H9 (cell line): Measurements from ENCODE around the gene XYLB. TPM values are rescaled to one million over a fixed set of nuclear protein-coding genes. Genes with fewer than 3 reads are reported as not detected.

Experiments used
- DNase-seq: peaks from one replicate; pipeline ENCODE4 v3.0.0-alpha.2; 2017
- H2AFZ ChIP-seq: one replicate; pipeline ENCODE4 v1.6.1; 2013; ENCODE audit warnings: mild to moderate bottlenecking, low read length, control low read depth, moderate library complexity
- H2AK5ac ChIP-seq: 2 replicates; pipeline ENCODE4 v1.6.1; 2013; ENCODE audit warnings: low read length, control low read depth, mixed read lengths; ENCODE audit not compliant: insufficient read length
- H2BK120ac ChIP-seq: one replicate; pipeline ENCODE4 v1.6.1; 2013; ENCODE audit warnings: low read depth, mild to moderate bottlenecking, low read length, control low read depth, inconsistent platforms; ENCODE audit not compliant: poor library complexity, severe bottlenecking
- H2BK12ac ChIP-seq: 2 replicates; pipeline ENCODE4 v1.6.1; 2013; ENCODE audit warnings: low read length, control low read depth, mixed read lengths, low read depth; ENCODE audit not compliant: insufficient read length
- H2BK15ac ChIP-seq: 2 replicates; pipeline ENCODE4 v1.6.1; 2013; ENCODE audit warnings: low read depth, low read length, control low read depth
- H2BK20ac ChIP-seq: one replicate; pipeline ENCODE4 v1.6.1; 2013; ENCODE audit warnings: low read depth, mild to moderate bottlenecking, low read length, control low read depth, inconsistent platforms; ENCODE audit not compliant: poor library complexity, severe bottlenecking
- H2BK5ac ChIP-seq: 2 replicates; pipeline ENCODE4 v1.6.1; 2013; ENCODE audit warnings: low read length, control low read depth, mixed read lengths; ENCODE audit not compliant: insufficient read length
- H3K14ac ChIP-seq: 2 replicates; pipeline ENCODE4 v1.6.1; 2013; ENCODE audit warnings: low read length, control low read depth; ENCODE audit not compliant: insufficient read depth
- H3K18ac ChIP-seq: 2 replicates; pipeline ENCODE4 v1.6.1; 2013; ENCODE audit warnings: low read depth, mild to moderate bottlenecking, mixed read lengths, low read length, control low read depth; ENCODE audit not compliant: insufficient read length
- H3K23ac ChIP-seq: 2 replicates; pipeline ENCODE4 v1.6.1; 2013; ENCODE audit warnings: low read length, control low read depth, mixed read lengths, low read depth; ENCODE audit not compliant: insufficient read length
- H3K23me2 ChIP-seq: 2 replicates; pipeline ENCODE4 v1.6.1; 2013; ENCODE audit warnings: low read depth, mild to moderate bottlenecking, mixed read lengths, low read length, control low read depth; ENCODE audit not compliant: insufficient read length, poor library complexity, severe bottlenecking
- H3K27ac ChIP-seq: 2 replicates; pipeline ENCODE4 v1.5.1; 2013; ENCODE audit warnings: low read length, control low read depth, mixed read lengths, low read depth; ENCODE audit not compliant: insufficient read length
- H3K27me3 ChIP-seq: 2 replicates; pipeline ENCODE4 v1.6.1; 2013; ENCODE audit warnings: low read length, control low read depth, inconsistent platforms; ENCODE audit not compliant: insufficient read depth
- H3K4ac ChIP-seq: 2 replicates; pipeline ENCODE4 v1.6.1; 2013; ENCODE audit warnings: low read depth, mild to moderate bottlenecking, control low read depth, inconsistent platforms, low read length, moderate library complexity
- H3K4me1 ChIP-seq: 2 replicates; pipeline ENCODE4 v1.6.1; 2013; ENCODE audit warnings: low read length, control low read depth, inconsistent platforms; ENCODE audit not compliant: insufficient read depth
- H3K4me2 ChIP-seq: 2 replicates; pipeline ENCODE4 v1.6.1; 2013; ENCODE audit warnings: low read length, control low read depth, mixed read lengths; ENCODE audit not compliant: insufficient read length, insufficient read depth
- H3K56ac ChIP-seq: 2 replicates; pipeline ENCODE4 v1.6.1; 2013; ENCODE audit warnings: low read depth, mild to moderate bottlenecking, mixed read lengths, low read length, control low read depth; ENCODE audit not compliant: insufficient read length
- H3K79me1 ChIP-seq: 2 replicates; pipeline ENCODE4 v1.6.1; 2013; ENCODE audit warnings: low read depth, mild to moderate bottlenecking, moderate library complexity, low read length, control low read depth, inconsistent platforms; ENCODE audit not compliant: insufficient read depth, poor library complexity, severe bottlenecking
- H3K79me2 ChIP-seq: 2 replicates; pipeline ENCODE4 v1.6.1; 2013; ENCODE audit warnings: low read length, control low read depth, inconsistent platforms; ENCODE audit not compliant: insufficient read depth
- H3K9ac ChIP-seq: 2 replicates; pipeline ENCODE4 v1.6.1; 2013; ENCODE audit warnings: low read length, control low read depth, mixed read lengths; ENCODE audit not compliant: insufficient read length; ENCODE audit errors: extremely low read depth
- H3K9me3 ChIP-seq: one replicate; pipeline ENCODE4 v1.6.1; 2013; ENCODE audit warnings: low read depth, low read length, inconsistent platforms; ENCODE audit not compliant: control insufficient read depth
- H3T11ph ChIP-seq: one replicate; pipeline ENCODE4 v1.6.1; 2013; ENCODE audit warnings: mild to moderate bottlenecking, low read length, control low read depth, inconsistent platforms
- H4K20me1 ChIP-seq: one replicate; pipeline ENCODE4 v1.6.1; 2013; ENCODE audit not compliant: control insufficient read depth, insufficient read length, insufficient read depth
- H4K5ac ChIP-seq: 2 replicates; pipeline ENCODE4 v1.6.1; 2013; ENCODE audit warnings: low read depth, mild to moderate bottlenecking, mixed read lengths, low read length, control low read depth; ENCODE audit not compliant: insufficient read length
- H4K8ac ChIP-seq: replicated peaks from 2 replicates; pipeline ENCODE4 v1.6.1; 2013; ENCODE audit warnings: low read length, control low read depth, mixed read lengths, low read depth; ENCODE audit not compliant: insufficient read length
- H4K91ac ChIP-seq: 2 replicates; pipeline ENCODE4 v1.6.1; 2013; ENCODE audit warnings: low read depth, mild to moderate bottlenecking, moderate library complexity, mixed read lengths, low read length, control low read depth; ENCODE audit not compliant: insufficient read length
- H3K27ac Mint-ChIP-seq, 3 experiments: 2 replicates in 2 of 3; 3 replicates in 1 of 3; pipeline ENCODE4 v1.8.0; 2020 to 2021; ENCODE audit warnings: mixed read lengths in 3 of 3, mild to moderate bottlenecking in 1 of 3, moderate library complexity in 1 of 3
- H3K27me3 Mint-ChIP-seq: 2 replicates; pipeline ENCODE4 v1.8.0; 2021; ENCODE audit warnings: low read depth, mild to moderate bottlenecking, moderate library complexity, mixed read lengths
- H3K36me3 Mint-ChIP-seq, 3 experiments: 2 replicates in 2 of 3; 3 replicates in 1 of 3; pipeline ENCODE4 v1.8.0; 2020 to 2021; ENCODE audit warnings: low read depth in 3 of 3, mixed read lengths in 3 of 3; ENCODE audit not compliant: insufficient read depth in 1 of 3
- H3K4me1 Mint-ChIP-seq, 2 experiments: 2 replicates each; pipeline ENCODE4 v1.8.0; 2020; ENCODE audit warnings: mixed read lengths in 2 of 2
- H3K4me3 Mint-ChIP-seq, 2 experiments: 2 replicates in 1 of 2; 3 replicates in 1 of 2; pipeline ENCODE4 v1.8.0; 2020 to 2021; ENCODE audit warnings: mild to moderate bottlenecking in 2 of 2, mixed read lengths in 2 of 2, moderate library complexity in 1 of 2
- H3K9me3 Mint-ChIP-seq, 2 experiments: 2 replicates in 1 of 2; 3 replicates in 1 of 2; pipeline ENCODE4 v1.8.0; 2020; ENCODE audit warnings: mild to moderate bottlenecking in 2 of 2, mixed read lengths in 2 of 2, moderate library complexity in 1 of 2
- WGBS: extraction: QIAGEN DNeasy Blood & Tissue Kit; methylation state at CpG from one replicate; pipeline ENCODE4 v1.1.7; 2013; ENCODE audit warnings: missing lambda C conversion rate, low lambda C conversion rate, mixed read lengths; ENCODE audit not compliant: insufficient read length; ENCODE audit errors: extremely low coverage; 5-methylcytosine and 5-hydroxymethylcytosine counted together
- total RNA-seq: library from RNA; stranded (reverse); gene quantifications from 2 replicates; pipeline ENCODE4 v1.2.1, GENCODE V29; 2021
- TF ChIP-seq, protein P1 (sequence below): fragments of 200-600 bp; sonication (generic); conservative IDR thresholded peaks from 3 replicates; pipeline ENCODE4 v1.8.0; 2021; ENCODE audit warnings: antibody characterized with exemption, mild to moderate bottlenecking

The XYLB gene
- total RNA-seq, 1 experiment from 2014 or later: 2.6 TPM

- Histone ChIP-seq H2BK5ac (no peak overlapping the region), H3K23me2 (peaks cover 11% of the 10 kb centered on the region), H3K4me2 (peak overlapping the region; percentile 84), H3K56ac (no peak overlapping the region), H2BK15ac (no peak overlapping the region), H2AFZ (no peak overlapping the region), H4K91ac (no peak overlapping the region), H2BK120ac (no peak overlapping the region), H3K27ac (no peak overlapping the region), H3K23ac (no peak overlapping the region), H3K79me2 (peaks cover 28% of the 10 kb centered on the region; the same call in 1 of the 2 replicates), H2AK5ac (no peak overlapping the region), H3K27me3 (no peaks in the 10 kb centered on the region), H2BK20ac (no peak overlapping the region), H3K4ac (no peak overlapping the region), H3T11ph (no peak overlapping the region), H3K9me3 (no peaks in the 10 kb centered on the region), H3K79me1 (peaks cover 3% of the 10 kb centered on the region), H2BK12ac (no peak overlapping the region), H3K18ac (peak overlapping the region; percentile 68), H4K5ac (peak overlapping the region; percentile 47), H3K14ac (peak overlapping the region; percentile 82), H3K4me1 (peaks cover 9% of the 10 kb centered on the region), H4K8ac (no peak overlapping the region), H4K20me1 (peaks cover 2% of the 10 kb centered on the region), H3K9ac (peak overlapping the region; percentile 85)
- Mint-ChIP-seq H3K27ac (no peak overlapping the region), H3K36me3 (peaks cover 4 to 7% (median 6%) of the 10 kb centered on the region in 3 experiments; a peak in 6 of 7 replicates), H3K27me3 (peaks cover 9% of the 10 kb centered on the region), H3K4me3 (peak overlapping the region; percentile 97 to 100), H3K4me1 (peaks cover 34 to 41% of the 10 kb centered on the region in 2 experiments), H3K9me3 (peaks cover 5% of the 10 kb centered on the region in 2 experiments; a peak in 4 of 5 replicates)
- DNase-seq: no peak
- TF ChIP-seq, protein P1, sequence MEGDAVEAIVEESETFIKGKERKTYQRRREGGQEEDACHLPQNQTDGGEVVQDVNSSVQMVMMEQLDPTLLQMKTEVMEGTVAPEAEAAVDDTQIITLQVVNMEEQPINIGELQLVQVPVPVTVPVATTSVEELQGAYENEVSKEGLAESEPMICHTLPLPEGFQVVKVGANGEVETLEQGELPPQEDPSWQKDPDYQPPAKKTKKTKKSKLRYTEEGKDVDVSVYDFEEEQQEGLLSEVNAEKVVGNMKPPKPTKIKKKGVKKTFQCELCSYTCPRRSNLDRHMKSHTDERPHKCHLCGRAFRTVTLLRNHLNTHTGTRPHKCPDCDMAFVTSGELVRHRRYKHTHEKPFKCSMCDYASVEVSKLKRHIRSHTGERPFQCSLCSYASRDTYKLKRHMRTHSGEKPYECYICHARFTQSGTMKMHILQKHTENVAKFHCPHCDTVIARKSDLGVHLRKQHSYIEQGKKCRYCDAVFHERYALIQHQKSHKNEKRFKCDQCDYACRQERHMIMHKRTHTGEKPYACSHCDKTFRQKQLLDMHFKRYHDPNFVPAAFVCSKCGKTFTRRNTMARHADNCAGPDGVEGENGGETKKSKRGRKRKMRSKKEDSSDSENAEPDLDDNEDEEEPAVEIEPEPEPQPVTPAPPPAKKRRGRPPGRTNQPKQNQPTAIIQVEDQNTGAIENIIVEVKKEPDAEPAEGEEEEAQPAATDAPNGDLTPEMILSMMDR: no peak
- no CpG with 5 or more reads among the region's 36 CpGs for WGBS
Observed at GRCh38 chr3:38453913-38454177, 107.3 kb downstream of the XYLB start.
